AG08396 (cell line): ENCODE measurements around the gene NHSL2.

Experiments
- DNase-seq: peaks from one replicate; pipeline ENCODE4 v3.0.0; 2012; ENCODE audit warnings: low spot score, mixed read lengths

NHSL2 gene

GRCh38 chrX:71991164-71991563 is 80.5 kb downstream of the NHSL2 start:
- no peak for DNase-seq

DNA sequence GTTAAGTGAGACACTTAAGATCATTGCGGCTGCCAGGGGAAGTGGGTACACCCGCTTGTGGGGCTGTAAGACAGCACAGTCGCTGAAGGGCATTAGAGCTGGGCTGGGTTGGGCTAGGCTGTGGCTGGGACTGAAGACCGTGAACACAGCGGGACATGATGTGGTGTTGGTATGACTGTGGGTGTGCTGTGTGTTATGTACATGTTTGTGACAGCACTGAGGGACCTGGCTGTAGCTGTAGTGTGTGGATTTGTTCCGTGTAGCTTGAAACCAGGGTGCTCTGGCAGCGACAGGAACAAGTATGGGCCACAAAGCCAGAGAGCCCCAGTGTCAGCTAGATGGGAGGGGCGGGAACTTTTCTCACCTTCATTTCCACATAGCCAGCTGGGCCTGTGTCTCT is 82.1 kb downstream of the NHSL2 start:
- DNase-seq, result no peak

DNA sequence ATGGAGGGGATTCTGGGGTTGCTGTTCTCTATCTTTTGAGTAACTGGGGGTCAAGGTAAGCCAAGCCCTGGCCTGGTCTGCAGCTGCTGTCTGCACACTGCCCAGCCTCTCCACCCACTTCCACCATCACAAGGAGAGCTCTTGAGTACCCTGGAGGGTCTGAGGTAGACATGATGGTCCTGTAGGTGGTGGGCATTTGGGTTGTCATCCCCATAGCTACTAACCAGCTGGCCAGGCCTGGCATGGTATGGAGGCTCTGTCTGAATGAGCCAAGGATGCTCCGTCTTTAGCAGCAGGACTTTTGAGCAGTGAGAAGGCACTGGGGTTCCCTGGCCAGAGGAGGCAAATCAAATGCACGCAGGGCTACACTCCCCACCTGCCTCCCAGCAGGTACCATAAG is 82.7 kb downstream of the NHSL2 start:
- no peak for DNase-seq

GRCh38 chrX:71994601-71995000 is 84.0 kb downstream of the NHSL2 start:
- no peak for DNase-seq

- DNase-seq, result no peak
These were observed 84.5 kb downstream of the NHSL2 start for GRCh38 chrX:71995122-71995521.

GRCh38 chrX:71996136-71996535 is 85.5 kb downstream of the NHSL2 start:
- DNase-seq, result no peak

- peak; percentile 30 for DNase-seq
These were observed 86.2 kb downstream of the NHSL2 start for GRCh38 chrX:71996826-71997225.

DNA sequence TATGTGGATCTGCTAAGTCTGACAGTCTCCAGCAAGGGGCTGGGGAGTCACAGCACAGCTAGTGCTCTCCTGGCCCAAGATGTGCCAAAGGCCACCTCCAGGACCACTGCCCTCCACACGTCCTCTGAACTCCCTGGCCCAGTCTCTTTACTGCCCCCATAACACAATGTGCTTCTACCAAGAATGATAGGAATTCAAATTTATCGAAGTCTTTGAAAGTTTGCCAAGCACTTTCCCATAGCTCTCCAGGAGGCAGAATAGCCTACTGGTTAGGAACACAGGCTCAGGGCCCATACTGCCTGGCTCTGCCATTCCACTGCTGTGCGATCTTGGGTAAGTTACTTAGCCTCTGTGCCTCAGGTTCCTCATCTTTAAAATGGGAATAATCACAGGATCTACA is 86.7 kb downstream of the NHSL2 start:
- no peak for DNase-seq

DNA sequence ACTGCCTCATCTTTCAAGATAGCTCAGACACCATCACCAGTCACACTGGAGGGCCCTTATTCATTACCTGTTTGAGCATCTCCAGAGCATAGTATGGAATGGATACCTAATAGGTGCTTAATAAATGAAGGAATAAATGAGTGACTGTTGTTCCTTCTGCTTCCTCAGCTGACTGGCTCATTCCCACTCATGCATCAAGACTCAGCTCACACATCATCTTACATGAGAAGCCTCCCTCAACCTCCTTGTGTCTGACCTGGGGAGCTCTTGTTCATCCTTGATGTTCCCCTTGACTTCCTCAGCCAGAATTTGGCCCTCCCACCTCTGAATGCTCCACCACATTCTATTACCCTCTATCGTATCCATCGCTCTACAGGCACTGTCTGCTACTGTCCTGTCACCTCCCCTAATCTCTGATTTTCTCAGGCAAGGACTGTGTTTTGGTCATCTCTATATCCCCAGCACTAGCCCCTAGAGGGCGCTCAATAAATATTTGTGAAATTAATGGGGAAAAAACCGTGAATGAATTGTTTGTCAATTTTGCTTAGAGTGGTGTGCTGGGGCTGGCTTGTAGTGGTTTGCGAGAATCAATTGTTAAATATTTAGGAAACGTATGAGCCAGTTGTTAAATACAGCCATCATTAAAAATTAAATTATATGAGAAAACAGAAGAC is 88.3 kb downstream of the NHSL2 start:
- peak; percentile 52 for DNase-seq

DNA sequence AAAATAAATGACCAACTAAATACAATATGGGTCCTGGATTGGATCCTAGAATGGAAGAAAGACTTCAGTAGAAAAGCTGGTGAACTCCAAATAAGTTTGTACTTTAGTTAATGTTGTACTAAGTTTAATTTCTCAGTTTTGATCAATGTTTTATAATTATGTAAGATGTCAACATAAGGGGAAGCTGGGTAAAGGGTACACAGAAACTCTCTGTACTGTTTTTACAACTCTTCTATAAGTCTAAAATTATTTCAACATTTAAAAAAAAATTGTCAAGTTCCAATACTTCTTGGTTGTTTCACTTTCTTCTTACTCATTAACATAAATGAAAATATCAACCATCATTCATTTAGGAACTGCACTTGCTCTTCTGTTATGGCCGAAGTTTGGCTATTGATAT is 88.9 kb downstream of the NHSL2 start:
- no peak for DNase-seq

DNA sequence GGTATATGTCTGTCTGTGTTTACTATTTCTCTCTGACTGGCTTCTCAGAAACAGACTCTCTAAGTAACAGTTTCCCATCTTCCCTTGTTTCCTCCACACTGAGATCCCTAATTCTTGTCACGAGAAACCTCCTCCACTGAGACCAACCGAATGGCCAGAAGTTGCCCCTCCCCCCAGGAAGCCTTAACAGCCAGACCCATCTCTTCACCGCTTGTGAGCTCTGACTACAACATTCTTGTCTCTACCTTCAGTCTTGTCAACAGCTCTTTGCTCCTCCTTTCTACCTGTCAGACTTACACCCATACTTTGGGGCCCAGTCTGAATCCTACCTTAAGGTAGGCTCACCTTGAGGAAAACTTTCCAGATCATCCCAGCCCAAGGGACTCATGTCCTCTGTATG is 90.8 kb downstream of the NHSL2 start:
- no peak for DNase-seq

DNA sequence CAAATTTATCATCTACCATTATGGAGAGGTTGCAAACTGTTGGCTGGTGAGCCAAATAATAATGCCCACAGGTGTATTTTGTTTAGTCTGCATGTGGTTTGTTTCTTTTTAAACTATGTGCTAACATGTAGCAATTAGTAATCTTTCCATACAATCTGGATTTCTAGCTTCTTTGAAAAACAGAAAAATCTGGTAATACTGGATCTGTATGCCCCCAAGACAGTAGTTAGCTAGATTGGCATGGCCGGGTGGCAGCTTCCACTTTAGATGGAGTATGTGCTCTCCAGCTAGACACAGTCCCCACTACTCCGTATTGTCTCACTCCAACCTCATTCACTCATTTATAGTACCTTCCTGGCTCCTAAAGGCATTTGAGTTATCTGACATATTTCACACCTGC is 91.3 kb downstream of the NHSL2 start:
- DNase-seq, result no peak

DNA sequence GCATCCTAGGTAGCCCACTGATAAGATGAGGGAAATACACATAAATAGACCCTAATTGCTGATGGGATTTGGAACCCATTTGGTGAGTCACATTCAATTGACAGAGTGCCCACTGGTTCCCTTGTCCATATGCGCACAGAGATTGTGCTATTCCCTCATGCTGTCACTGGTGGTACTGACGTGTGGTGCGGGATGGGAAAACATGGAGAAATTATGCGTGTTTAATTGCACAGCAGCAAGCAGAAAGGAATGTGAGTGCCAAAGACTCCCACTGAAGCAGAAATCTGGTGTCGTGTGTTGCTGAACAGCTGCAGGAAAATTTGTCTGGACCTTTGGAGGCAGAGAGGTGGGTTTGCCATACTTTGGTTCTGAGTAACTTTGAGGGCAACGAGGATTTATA is 92.2 kb downstream of the NHSL2 start:
- no peak for DNase-seq

- DNase-seq, result no peak
These were observed 93.4 kb downstream of the NHSL2 start for GRCh38 chrX:72003811-72004750.

- DNase-seq, result no peak
These were observed 94.4 kb downstream of the NHSL2 start for GRCh38 chrX:72005046-72005445.

GRCh38 chrX:72006461-72006860 is 95.8 kb downstream of the NHSL2 start:
- DNase-seq, result no peak

GRCh38 chrX:72009731-72010130 is 99.1 kb downstream of the NHSL2 start:
- no peak for DNase-seq

DNA sequence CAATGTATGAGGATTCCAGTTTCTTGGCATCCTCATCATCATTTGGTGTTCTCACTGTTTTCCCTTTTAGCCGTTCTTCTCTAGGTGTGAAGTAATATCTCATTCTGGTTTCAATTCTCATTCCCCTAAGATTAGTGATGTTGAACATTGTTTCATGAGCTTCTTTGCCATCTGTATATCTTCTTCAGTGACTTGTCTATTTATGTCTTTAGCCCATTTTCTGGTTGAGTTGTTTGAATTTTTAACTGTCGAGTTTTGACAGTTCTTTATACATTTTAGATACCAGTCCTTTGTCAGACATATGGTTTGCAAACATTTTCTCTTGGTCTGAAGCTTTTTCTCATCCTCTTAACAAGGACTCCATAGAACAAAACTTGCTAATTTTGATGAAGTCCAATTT is 101.1 kb downstream of the NHSL2 start:
- DNase-seq, result no peak

DNA sequence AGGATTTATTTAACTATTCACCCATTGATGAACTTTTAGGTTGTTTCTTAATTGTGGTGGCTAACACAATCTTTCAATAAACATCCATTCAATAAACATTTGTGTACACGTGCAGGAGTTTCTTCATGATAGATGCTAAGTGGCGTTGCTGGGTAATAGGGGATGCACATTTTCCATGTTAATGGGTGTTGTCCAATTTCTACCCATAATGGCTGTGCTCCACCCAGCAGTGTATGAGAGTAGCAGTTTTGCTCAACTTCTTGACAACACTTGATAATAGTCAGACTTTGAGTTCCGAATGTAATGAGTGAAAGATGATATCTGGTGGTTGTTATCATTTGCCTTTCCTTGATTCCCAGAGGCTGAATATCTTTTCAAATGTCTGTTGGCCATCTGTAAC is 104.7 kb downstream of the NHSL2 start:
- DNase-seq, result no peak

GRCh38 chrX:72016881-72017783 is 106.5 kb downstream of the NHSL2 start:
- DNase-seq, result no peak

GRCh38 chrX:72018277-72019112 is 107.8 kb downstream of the NHSL2 start:
- peak; percentile 93 for DNase-seq

DNA sequence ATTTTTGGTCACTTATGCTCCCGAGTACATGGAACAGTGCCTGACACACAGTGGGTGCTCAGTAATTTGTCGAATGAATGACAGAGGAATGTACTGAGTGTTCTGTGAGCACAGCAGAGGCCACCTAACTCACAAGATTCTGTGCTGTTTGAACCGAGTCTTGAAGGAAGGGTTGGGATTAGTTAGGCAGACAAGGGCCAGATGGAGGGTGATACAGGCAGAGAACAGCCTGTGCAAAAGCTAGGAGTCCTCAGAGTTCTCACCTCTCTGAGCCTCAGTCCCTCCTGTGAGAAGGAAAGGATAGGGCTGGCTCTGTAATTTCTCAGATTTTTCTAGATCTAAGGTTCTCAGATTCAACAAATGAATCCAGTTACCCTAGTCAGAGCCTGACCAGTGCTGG is 108.8 kb downstream of the NHSL2 start:
- no peak for DNase-seq
